Kidney epithelial cell (primary cell): Measurements from ENCODE around the gene ADAD2. TPM values are rescaled to one million over a fixed set of nuclear protein-coding genes. Genes with fewer than 3 reads are reported as not detected.

Experiments used
- DNase-seq: peaks from one replicate; pipeline ENCODE4 v3.0.0-alpha.2; 2010; ENCODE audit warnings: low read depth
- H3K27me3 ChIP-seq: 2 replicates; pipeline ENCODE4 v1.6.0; 2011; ENCODE audit warnings: low read length; ENCODE audit not compliant: control insufficient read depth, insufficient read depth
- H3K36me3 ChIP-seq: 2 replicates; pipeline ENCODE4 v1.5.1; 2011; ENCODE audit warnings: low read length; ENCODE audit not compliant: control insufficient read depth, insufficient read depth
- H3K4me3 ChIP-seq: 2 replicates; pipeline ENCODE4 v1.5.1; 2011; ENCODE audit warnings: low read depth, mild to moderate bottlenecking, control low read depth, low read length
- total RNA-seq: library from RNA; depleted of rRNA; stranded (reverse); fragments of >200 nt; gene quantifications from 2 replicates; pipeline ENCODE4 v1.2.3, GENCODE V29; 2015
- TF ChIP-seq, protein P1 (sequence below): IDR thresholded peaks from 2 replicates; pipeline ENCODE4 v1.5.1; 2011; ENCODE audit warnings: mild to moderate bottlenecking, moderate library complexity, low read length, control low read depth, inconsistent platforms; ENCODE audit not compliant: insufficient read depth, poor library complexity, severe bottlenecking

ADAD2 gene
- total RNA-seq, 1 donor from 2014 or later: not detected

DNA sequence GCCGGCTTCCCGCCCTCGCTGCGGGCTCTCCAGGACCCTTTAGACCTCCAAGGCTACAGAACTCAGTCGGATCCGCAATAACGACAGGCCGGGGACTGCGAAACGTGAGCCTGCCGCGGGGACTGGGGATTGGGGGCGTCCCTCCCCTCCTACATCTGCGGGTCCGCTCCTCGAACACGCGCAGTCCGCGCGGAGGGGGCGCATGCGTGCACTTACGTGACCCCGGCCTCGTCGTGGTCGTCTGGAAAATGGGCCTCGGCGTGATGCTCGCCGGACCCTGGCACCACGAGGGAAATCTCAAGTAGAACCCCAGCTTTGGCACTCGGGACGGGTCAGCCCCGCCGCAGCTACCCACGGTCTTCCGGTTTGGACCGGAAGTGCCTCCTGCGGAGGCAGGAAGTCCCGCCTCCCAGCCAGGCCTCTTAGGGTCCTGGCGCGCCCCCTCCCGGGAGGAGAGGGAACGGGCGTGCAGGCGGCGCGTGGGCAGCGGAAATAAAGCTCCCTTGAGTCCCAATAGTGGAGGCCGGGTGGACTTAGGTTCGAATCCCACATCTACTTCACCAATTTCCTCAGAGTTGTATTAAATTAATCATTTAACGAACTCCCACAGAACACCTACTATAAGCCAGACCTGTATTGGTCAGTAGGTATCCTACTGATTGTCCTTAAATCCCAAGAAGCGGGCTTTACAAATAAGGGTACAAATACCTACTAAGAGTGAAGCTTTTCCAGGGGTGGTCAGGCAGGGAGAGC lies 4.1 kb upstream of the ADAD2 start, which contains the start of gene TAF1C:
TAF1C (minus strand) TSS at position 373 of the 753 bp plus-strand sequence. CDS start 2,069 bp downstream, outside the sequence.
- peak; percentile 88 for DNase-seq
- H3K4me3 ChIP-seq: peak within 1 kb of the TSS; percentile 88
- H3K27me3 ChIP-seq: no peaks in the 10 kb centered on the region
- peaks cover 2% of the 10 kb centered on the region for H3K36me3 ChIP-seq
- TF ChIP-seq, protein P1, sequence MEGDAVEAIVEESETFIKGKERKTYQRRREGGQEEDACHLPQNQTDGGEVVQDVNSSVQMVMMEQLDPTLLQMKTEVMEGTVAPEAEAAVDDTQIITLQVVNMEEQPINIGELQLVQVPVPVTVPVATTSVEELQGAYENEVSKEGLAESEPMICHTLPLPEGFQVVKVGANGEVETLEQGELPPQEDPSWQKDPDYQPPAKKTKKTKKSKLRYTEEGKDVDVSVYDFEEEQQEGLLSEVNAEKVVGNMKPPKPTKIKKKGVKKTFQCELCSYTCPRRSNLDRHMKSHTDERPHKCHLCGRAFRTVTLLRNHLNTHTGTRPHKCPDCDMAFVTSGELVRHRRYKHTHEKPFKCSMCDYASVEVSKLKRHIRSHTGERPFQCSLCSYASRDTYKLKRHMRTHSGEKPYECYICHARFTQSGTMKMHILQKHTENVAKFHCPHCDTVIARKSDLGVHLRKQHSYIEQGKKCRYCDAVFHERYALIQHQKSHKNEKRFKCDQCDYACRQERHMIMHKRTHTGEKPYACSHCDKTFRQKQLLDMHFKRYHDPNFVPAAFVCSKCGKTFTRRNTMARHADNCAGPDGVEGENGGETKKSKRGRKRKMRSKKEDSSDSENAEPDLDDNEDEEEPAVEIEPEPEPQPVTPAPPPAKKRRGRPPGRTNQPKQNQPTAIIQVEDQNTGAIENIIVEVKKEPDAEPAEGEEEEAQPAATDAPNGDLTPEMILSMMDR: peak; percentile 95

DNA sequence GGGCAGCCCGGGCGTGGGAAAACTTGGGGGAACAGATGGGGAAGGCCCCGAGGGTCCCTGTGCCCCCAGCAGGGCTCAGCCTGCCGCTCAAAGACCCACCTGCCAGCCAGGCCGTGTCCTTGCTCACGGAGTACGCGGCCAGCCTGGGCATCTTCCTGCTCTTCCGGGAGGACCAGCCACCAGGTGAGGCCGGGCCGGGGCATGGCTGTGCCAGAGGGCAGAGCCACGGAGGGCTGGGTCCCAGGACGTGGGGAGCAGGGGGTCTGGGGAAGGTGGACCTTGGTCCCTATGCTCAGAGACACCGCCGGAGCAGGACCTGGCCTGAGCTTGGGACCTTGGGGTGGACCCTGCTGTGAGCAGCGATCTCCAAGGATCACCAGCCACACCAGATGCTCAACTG lies 509 bp downstream of the ADAD2 start:
- TF ChIP-seq, protein P1: no peak
- no peak overlapping the region for H3K4me3 ChIP-seq
- H3K27me3 ChIP-seq: peaks cover 5% of the 10 kb centered on the region
- DNase-seq: no peak
- H3K36me3 ChIP-seq: no peaks in the 10 kb centered on the region

DNA sequence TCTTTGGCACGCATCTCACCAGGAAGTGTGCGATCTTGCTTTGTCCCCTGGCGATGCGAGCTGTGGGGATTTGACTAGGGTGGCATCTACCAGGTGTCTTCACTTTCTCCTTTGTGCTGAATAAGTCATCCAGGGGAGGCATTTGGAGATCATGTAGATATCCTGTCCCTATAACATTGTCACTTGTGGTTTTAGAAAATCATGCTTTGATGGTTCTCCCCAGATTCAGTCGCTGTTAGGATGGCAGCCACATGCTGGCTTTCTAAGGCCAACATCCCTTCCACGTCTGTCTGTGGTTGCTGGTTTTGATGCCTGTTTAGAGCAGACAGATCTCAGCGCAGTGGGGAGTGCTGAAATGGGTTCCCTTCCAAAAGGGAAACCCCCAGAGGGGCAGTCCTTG lies 2.5 kb downstream of the ADAD2 start:
- H3K4me3 ChIP-seq: no peak overlapping the region
- H3K36me3 ChIP-seq: no peaks in the 10 kb centered on the region

DNA sequence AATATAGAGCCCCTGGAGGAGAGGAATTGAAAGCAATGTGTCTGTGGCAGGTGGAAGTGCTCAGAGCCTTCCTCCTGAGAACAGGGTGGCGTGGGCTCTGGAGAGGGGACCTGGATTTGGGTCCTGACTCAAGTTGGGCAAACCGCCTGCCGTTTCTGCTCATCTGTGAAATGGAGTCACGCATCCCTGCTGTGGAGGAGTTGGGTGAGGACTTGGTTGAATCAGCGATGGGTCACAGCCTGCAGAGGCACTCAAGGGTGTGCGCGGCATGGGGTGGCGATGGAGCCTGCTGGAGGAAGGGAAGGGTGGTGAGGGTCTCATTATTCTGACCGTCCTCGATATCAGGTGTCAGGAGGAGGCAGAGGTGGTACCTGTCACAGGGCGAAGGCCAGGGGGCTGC lies 3.1 kb downstream of the ADAD2 start:
- no peaks in the 10 kb centered on the region for H3K36me3 ChIP-seq
- TF ChIP-seq, protein P1: no peak
- H3K27me3 ChIP-seq: peaks cover 8% of the 10 kb centered on the region
- DNase-seq: no peak
- H3K4me3 ChIP-seq: no peak overlapping the region

More for the DNA sequence above, 2.5 kb downstream of the ADAD2 start:
- peaks cover 8% of the 10 kb centered on the region for H3K27me3 ChIP-seq
- no peak for DNase-seq
- TF ChIP-seq, protein P1: no peak

DNA sequence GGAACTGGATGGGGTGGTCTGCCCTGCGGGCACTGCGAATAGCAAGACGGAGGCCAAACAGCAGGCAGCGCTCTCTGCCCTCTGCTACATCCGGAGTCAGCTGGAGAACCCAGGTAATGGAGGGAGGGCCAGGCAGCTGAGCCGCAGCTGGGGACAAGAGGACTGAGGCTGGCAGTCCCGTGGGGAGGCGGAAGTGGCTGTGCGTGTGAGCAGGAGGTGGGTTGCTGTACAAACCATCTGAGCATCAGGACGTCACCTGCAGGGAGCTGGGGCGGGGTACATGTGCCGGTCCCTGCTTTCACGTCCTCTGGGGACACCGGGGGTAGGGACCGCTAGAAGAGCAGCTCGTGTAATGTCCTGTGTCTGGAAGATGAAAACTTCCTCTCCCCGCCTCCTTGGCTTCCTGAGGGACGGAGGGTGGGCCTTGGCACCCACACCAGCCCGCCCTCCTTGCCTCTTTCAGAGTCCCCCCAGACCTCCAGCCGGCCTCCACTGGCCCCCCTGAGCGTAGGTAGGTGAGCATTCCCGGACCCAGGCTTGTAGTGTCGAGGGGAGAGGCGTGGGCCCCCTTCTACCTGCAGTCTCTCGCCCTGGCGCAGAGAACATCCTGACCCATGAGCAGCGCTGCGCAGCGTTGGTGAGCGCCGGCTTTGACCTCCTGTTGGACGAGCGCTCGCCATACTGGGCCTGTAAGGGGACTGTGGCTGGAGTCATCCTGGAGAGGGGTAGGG lies 3.7 kb downstream of the ADAD2 start:
- H3K36me3 ChIP-seq: no peaks in the 10 kb centered on the region
- H3K27me3 ChIP-seq: peaks cover 8% of the 10 kb centered on the region
- H3K4me3 ChIP-seq: no peak overlapping the region
- no peak for DNase-seq
- TF ChIP-seq, protein P1: peak; percentile 9
